Right lobe of liver (tissue), 6 donors: ENCODE measurements around the gene CLCF1. TPM values are rescaled to one million over a fixed set of nuclear protein-coding genes. Genes with fewer than 3 reads are reported as not detected.

Experiments used
- ATAC-seq, 4 donors: fragments of 200-7000 bp; cut with Tn5 transposase; one replicate each; pipeline ENCODE4 v1.9.1; 2020; ENCODE audit warnings: mild to moderate bottlenecking in 4 of 4, moderate library complexity in 4 of 4
- DNase-seq, 3 donors: peaks; one replicate each; pipeline ENCODE4 v3.0.0-alpha.2; 2020
- H3K27ac ChIP-seq, 3 donors: fragments of 200-600 bp; one replicate each; pipeline ENCODE4 v1.8.0; 2022
- H3K27me3 ChIP-seq, 2 donors: fragments of 200-600 bp; one replicate each; pipeline ENCODE4 v1.8.0; 2022
- H3K36me3 ChIP-seq, 4 donors: fragments of 200-600 bp; sonication (generic) in 1 of 4; one replicate each; pipeline versions ENCODE4 v1.5.1 to v1.8.0; 2017 to 2022; ENCODE audit warnings: control low read depth in 1 of 4
- H3K4me1 ChIP-seq, 4 donors: fragments of 200-600 bp; sonication (generic) in 1 of 4; one replicate each; pipeline versions ENCODE4 v1.5.1 to v1.8.0; 2017 to 2022; ENCODE audit warnings: control low read depth in 1 of 4
- H3K4me3 ChIP-seq, 3 donors: fragments of 200-600 bp; one replicate each; pipeline ENCODE4 v1.8.0; 2022
- H3K9me3 ChIP-seq, 4 donors: fragments of 200-600 bp; sonication (generic) in 1 of 4; one replicate each; pipeline versions ENCODE4 v1.5.1 to v1.8.0; 2017 to 2022; ENCODE audit warnings: control low read depth in 1 of 4
- CTCF ChIP-seq, 4 donors: fragments of 200-600 bp in 3 of 4; fragments of 450-650 bp in 1 of 4; IDR thresholded peaks; one replicate each; pipeline versions ENCODE4 v1.5.1 to v1.8.0; 2016 to 2022; ENCODE audit warnings: antibody characterized with exemption in 4 of 4, mild to moderate bottlenecking in 2 of 4
- POLR2A ChIP-seq: fragments of 450-650 bp; IDR thresholded peaks from one replicate; pipeline ENCODE4 v1.6.1; 2017; ENCODE audit warnings: antibody characterized with exemption, mild to moderate bottlenecking
- WGBS: methylation state at CpG from one replicate; pipeline ENCODE4 v1.1.6; 2018; ENCODE audit warnings: low coverage, low lambda C conversion rate; ENCODE audit not compliant: insufficient coverage; ENCODE audit errors: missing lambda C conversion rate; 5-methylcytosine and 5-hydroxymethylcytosine counted together
- intact Hi-C, 2 donors: fragments of 100-400 bp; cut with DNase I; formaldehyde crosslinking; loops; one replicate each; pipeline versions ENCODE4 v1.11.2 to v1.14.1; 2022
- total RNA-seq, 6 experiments: library from RNA; depleted of rRNA in 2 of 6; stranded (reverse); fragments of >200 nt in 2 of 6; fragmentation: NEBNext Ultra II Directional in 3 of 6; extraction: Animal tissue kit (Norgen Biotek cat#: 25700) in 3 of 6; gene quantifications; one replicate each; pipeline versions ENCODE4 v1.1.0 to v1.2.4, GENCODE V29; 2016 to 2023
- donor health status: DM: no; HTN: yes; CAD: no.
- donor health status: DM: no; HTN: no; CAD: no.
- donor health status: DM: no; HTN: no; CAD: no.
- donor health status: DM: no; HTN: yes; CAD: no.
- donor health status: DM: no; HTN: yes; CAD: no.

The CLCF1 gene
- total RNA-seq, 6 experiments from 2014 or later = 0.44 to 3.8 (median 1.3) TPM

DNA sequence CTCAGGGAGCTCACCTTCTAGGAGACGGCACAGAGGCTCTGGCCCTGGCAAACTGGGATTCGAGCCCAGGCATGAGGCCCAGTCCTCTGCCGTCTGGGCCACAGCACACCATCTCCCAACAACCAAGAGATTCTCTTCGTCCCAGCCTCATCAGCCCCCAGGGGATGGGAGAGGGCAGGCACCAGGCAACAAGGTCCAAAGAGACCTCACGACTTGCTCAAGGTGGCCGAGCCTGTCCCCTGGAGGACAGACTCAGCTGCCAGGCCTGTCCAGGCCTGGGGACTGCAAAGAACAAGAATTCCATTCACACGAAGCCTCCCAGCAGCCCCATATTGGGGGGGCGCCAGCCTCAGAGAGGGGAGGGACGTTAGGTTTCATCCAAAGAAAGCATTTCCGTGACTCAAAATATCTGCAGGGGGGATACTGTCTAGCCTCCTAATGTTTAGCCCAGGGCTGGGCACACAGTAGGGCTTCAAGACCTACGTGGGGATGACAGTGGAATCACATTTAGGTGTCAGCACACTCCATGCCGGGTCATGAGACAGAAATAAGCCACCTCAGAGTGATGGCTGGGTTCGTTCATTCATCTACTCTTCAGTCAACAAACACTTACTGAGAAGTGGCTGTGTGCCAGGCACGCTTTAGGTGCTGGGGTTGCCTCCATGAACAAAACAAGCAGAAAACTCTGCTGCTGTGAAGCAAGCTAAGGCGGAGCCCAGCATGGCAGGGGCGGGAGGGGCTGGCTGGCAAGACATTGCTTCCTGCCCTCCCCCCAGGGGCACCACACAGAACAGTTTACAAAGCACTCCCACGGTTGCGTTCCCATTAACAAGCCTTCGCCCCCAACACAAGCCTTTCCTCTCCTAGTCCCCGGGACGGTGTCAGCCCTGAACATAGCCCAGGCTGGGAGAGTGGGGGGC lies 43.3 kb upstream of the CLCF1 start:
- no peak overlapping the region for H3K27ac ChIP-seq
- no peak overlapping the region for H3K4me3 ChIP-seq
- intact Hi-C loops = no loop called here

DNA sequence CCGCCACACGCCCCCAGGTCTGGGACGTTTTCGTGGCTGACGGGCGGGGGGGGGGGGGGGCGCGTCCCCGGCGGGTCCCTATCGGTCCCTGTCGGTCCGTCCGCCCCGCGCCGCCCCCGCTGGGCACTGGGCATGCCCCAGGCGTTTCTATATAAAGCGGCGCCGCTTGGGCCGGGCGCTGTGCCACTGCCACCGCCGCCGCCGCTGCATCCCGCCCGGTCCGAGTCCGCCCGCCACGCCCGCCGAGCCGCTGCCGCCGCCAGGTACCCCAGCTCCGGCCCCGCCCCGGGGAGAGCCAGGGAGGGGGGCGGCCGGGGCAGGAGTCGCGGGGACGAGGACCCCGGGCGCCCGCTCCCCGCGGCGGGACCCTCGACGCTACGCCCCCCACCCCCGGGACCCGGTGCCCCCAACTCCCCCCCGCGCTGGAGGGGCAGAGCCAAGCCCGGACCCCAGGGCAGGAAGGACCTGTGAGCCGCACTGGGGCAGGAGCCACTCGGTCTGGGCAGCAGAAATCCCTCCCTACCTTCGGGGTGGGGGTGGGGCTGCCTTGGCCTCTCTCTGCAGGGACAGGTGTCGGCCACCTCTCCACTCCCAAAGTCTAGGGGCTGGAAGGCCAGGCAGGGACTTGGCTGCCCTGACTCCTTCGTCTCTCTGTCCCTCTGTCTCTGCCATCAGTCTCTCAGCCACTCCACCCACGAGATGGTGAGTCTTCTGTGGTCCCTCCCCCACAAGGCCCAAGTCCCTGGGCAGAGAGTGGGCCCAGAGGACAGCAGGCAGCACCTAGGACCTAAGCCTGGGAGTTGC lies 42.3 kb upstream of the CLCF1 start, which contains the start of gene CARNS1:
CARNS1 (plus strand) TSS at position 178 of the 804 bp plus-strand sequence; CDS start at position 700, 522 bp downstream.
- Histone ChIP-seq H3K4me3 (no peak within 1 kb of the TSS), H3K36me3 (no peaks in the 10 kb centered on the region), H3K27me3 (no peaks in the 10 kb centered on the region), H3K9me3 (no peaks in the 10 kb centered on the region), H3K4me1 (peaks cover 0 to 30% (median 11%) of the 10 kb centered on the region in 4 donors), H3K27ac (no peak within 1 kb of the TSS)
- ATAC-seq (no peak), DNase-seq (no peak)
- TF ChIP-seq POLR2A = no peak
- TF ChIP-seq CTCF (IDR thresholded peaks at IDR 0.05) = no peak
- 0% methylated on average over 3 of the region's 67 CpGs for WGBS
- intact Hi-C loops = no loop called here

More for the DNA sequence above, 43.3 kb upstream of the CLCF1 start:
- no peaks in the 10 kb centered on the region for H3K36me3 ChIP-seq
- no peak for ATAC-seq
- DNase-seq = no peak
- no peaks in the 10 kb centered on the region for H3K27me3 ChIP-seq
- WGBS = 54% methylated on average over 5 of the region's 21 CpGs
- H3K9me3 ChIP-seq = no peaks in the 10 kb centered on the region
- TF ChIP-seq POLR2A (no peak), CTCF (IDR thresholded peaks at IDR 0.05) (no peak)
- peaks cover 0 to 30% (median 11%) of the 10 kb centered on the region in 4 donors for H3K4me1 ChIP-seq

GRCh38 chr11:67413266-67413849 lies 40.0 kb upstream of the CLCF1 start:
- Histone ChIP-seq H3K27me3 (no peaks in the 10 kb centered on the region), H3K36me3 (no peaks in the 10 kb centered on the region), H3K27ac (no peak overlapping the region), H3K4me1 (peaks cover 0 to 9% (median under 1%) of the 10 kb centered on the region in 4 donors), H3K9me3 (no peaks in the 10 kb centered on the region), H3K4me3 (no peak overlapping the region)
- ATAC-seq = no peak
- WGBS = 58% methylated on average over 2 of the region's 2 CpGs
- DNase-seq = no peak
- TF ChIP-seq POLR2A (no peak), CTCF (IDR thresholded peaks at IDR 0.05) (no peak)
- intact Hi-C loops = no loop called here

DNA sequence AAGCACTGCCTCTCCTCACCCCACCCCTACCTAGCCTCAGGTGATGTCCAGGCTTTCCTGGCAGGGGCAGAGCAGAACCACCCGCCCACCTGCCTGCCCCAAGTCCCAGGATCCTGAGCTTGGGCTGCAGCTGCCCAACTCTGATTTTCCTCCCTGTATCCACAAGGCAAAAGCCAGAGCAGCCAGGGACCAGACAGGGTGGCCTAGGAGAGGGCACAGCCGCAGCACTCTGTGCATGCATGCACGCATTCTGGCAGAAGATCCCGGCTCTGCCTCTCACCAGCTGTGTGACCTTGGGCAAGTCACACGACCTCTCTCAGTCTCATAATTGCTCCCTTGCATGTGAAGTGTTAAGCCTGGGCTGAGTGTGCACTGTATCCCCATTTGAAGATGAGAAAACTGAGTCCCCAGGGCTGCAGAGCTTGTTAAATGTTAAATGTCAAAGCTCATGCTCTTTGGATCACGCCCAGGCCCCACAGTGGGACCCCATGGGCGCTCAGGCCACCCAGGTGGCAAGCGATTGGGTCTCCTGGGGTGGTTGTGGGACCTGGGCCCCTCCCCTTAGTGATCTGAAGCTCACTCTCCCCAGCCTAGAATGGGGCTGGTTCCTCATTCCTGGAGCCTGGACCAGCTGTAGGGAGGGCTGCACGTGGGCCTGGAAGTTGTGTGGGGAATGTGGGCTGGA lies 39.2 kb upstream of the CLCF1 start:
- peaks cover 0 to 9% (median 0%) of the 10 kb centered on the region in 4 donors for H3K4me1 ChIP-seq
- WGBS = 0% methylated on average over 3 of the region's 9 CpGs
- H3K4me3 ChIP-seq = no peak overlapping the region
- no peak for ATAC-seq
- H3K27me3 ChIP-seq = no peaks in the 10 kb centered on the region
- no peak for DNase-seq
- H3K36me3 ChIP-seq = no peaks in the 10 kb centered on the region
- intact Hi-C loops = no loop called here
- H3K27ac ChIP-seq = no peak overlapping the region
- no peak for TF ChIP-seq CTCF (IDR thresholded peaks at IDR 0.05)
- TF ChIP-seq POLR2A = no peak
- H3K9me3 ChIP-seq = no peaks in the 10 kb centered on the region
